Measurements from ENCODE around the gene PARN. TPM values are rescaled to one million over a fixed set of nuclear protein-coding genes. Genes with fewer than 3 reads are reported as not detected.
A peak's percentile ranks its signal among the peaks of the same experiment; 100 is the strongest.

Gene PARN
- total RNA-seq, 4 donors from 2014 or later = 69.8 to 214 (median 120) TPM

GRCh38 chr16:14490235-14490634, 139.8 kb downstream of the PARN start:
- H3K27me3 ChIP-seq = no peaks in the 10 kb centered on the region
- H3K9me3 ChIP-seq = no peaks in the 10 kb centered on the region
- no peak for DNase-seq
- WGBS, 2 donors = 92 to 97% methylated on average over 4 of the region's 4 CpGs
- H3K27ac ChIP-seq = peak overlapping the region; percentile 69 to 83 (median 72)
- peaks cover 24 to 33% of the 10 kb centered on the region in 2 donors for H3K4me1 ChIP-seq
- H3K36me3 ChIP-seq = no peaks in the 10 kb centered on the region
- TF ChIP-seq CTCF (IDR thresholded peaks at IDR 0.05) = no peak
- no peak for TF ChIP-seq POLR2A (IDR thresholded peaks at IDR 0.05)
- intact Hi-C loops (cut with DNase I) = no loop called here
- no peak overlapping the region for H3K4me3 ChIP-seq (replicated peaks in 1 of 3)

- no peaks in the 10 kb centered on the region for H3K27me3 ChIP-seq
- no peak overlapping the region for H3K4me3 ChIP-seq (replicated peaks in 1 of 3)
- intact Hi-C loops (cut with DNase I) = loop anchor here (5.0 kb wide), 1 partner anchor 38 kb away; no protein-coding TSS in a partner anchor
- no peaks in the 10 kb centered on the region for H3K9me3 ChIP-seq
- peaks cover 24 to 33% of the 10 kb centered on the region in 2 donors for H3K4me1 ChIP-seq
- H3K27ac ChIP-seq = peak overlapping the region; percentile 69 to 83 (median 72)
- DNase-seq = peak; percentile 77
- no peaks in the 10 kb centered on the region for H3K36me3 ChIP-seq
- WGBS, 2 donors = 38 to 53% methylated on average over 4 of the region's 4 CpGs
- TF ChIP-seq POLR2A (IDR thresholded peaks at IDR 0.05) = no peak
- TF ChIP-seq CTCF (IDR thresholded peaks at IDR 0.05) = peak in 5 of 6 experiments; percentile 46 to 76 (median 48)
These were observed 140.6 kb downstream of the PARN start for GRCh38 chr16:14489460-14489859.

GRCh38 chr16:14487579-14487978, 142.5 kb downstream of the PARN start:
- WGBS, 2 donors = 58 to 68% methylated on average over 3 of the region's 3 CpGs
- no peak overlapping the region for H3K4me3 ChIP-seq (replicated peaks in 1 of 3)
- no peak for TF ChIP-seq POLR2A (IDR thresholded peaks at IDR 0.05)
- TF ChIP-seq CTCF (IDR thresholded peaks at IDR 0.05) = no peak
- no peaks in the 10 kb centered on the region for H3K9me3 ChIP-seq
- H3K27me3 ChIP-seq = no peaks in the 10 kb centered on the region
- no peak for DNase-seq
- intact Hi-C loops (cut with DNase I) = loop anchor here (5.0 kb wide), 1 partner anchor 40 kb away; no protein-coding TSS in a partner anchor
- peaks cover 24 to 33% of the 10 kb centered on the region in 2 donors for H3K4me1 ChIP-seq
- no peaks in the 10 kb centered on the region for H3K36me3 ChIP-seq
- H3K27ac ChIP-seq = no peak overlapping the region

GRCh38 chr16:14486520-14487303, 143.3 kb downstream of the PARN start:
- Histone ChIP-seq H3K9me3 (no peaks in the 10 kb centered on the region), H3K36me3 (peaks cover 0 to 5% of the 10 kb centered on the region in 2 donors), H3K27ac (peak overlapping the region; percentile 28 to 62 (median 56)), H3K4me3 (replicated peaks in 1 of 3) (no peak overlapping the region), H3K27me3 (no peaks in the 10 kb centered on the region), H3K4me1 (peaks cover 24 to 29% of the 10 kb centered on the region in 2 donors)
- WGBS, 2 donors = 31 to 35% methylated on average over 12 to 17 of the region's 20 CpGs
- DNase-seq = peak; percentile 91 to 94
- TF ChIP-seq CTCF (IDR thresholded peaks at IDR 0.05) (peak in 1 of 6 experiments; percentile 17), POLR2A (IDR thresholded peaks at IDR 0.05) (peak in 1 of 2 donors; percentile 23)
- intact Hi-C loops (cut with DNase I) = loop anchor here (5.0 kb wide), 1 partner anchor 41 kb away; no protein-coding TSS in a partner anchor

Measured in thyroid gland (tissue), 4 donors.